EH (cell line): Measurements from ENCODE around the gene EZR.
"Not testable (repeated sequence)": the region's sequence is repeated elsewhere in the genome, so short reads cannot be mapped to it uniquely, and the experiment has no call there.

Experiments
- DNase-seq: peaks from one replicate; pipeline ENCODE4 v3.0.0-alpha.2; 2015; ENCODE audit warnings: low read depth

Gene EZR

GRCh38 chr6:158841358-158841757 lies 22.2 kb upstream of the EZR start:
- DNase-seq = no peak

GRCh38 chr6:158840465-158840864 lies 21.3 kb upstream of the EZR start:
- DNase-seq = no peak

- peak; percentile 45 for DNase-seq
Observed at GRCh38 chr6:158839796-158840195, 20.6 kb upstream of the EZR start.

- not testable (repeated sequence) for DNase-seq
Observed at GRCh38 chr6:158838790-158839189, 19.6 kb upstream of the EZR start.

GRCh38 chr6:158837684-158838625 lies 18.8 kb upstream of the EZR start:
- DNase-seq = peak; percentile 76

- DNase-seq = no peak
Observed at GRCh38 chr6:158836625-158837311, 17.6 kb upstream of the EZR start.

GRCh38 chr6:158835616-158836221 lies 16.6 kb upstream of the EZR start:
- DNase-seq = no peak

GRCh38 chr6:158834675-158835385 lies 15.7 kb upstream of the EZR start:
- DNase-seq = no peak

- not testable (repeated sequence) for DNase-seq
Observed at GRCh38 chr6:158832807-158833206, 13.6 kb upstream of the EZR start.

- DNase-seq = no peak
Observed at GRCh38 chr6:158832026-158832425, 12.9 kb upstream of the EZR start.

- DNase-seq = no peak
Observed at GRCh38 chr6:158831571-158831970, 12.4 kb upstream of the EZR start.

- no peak for DNase-seq
Observed at GRCh38 chr6:158830736-158831135, 11.6 kb upstream of the EZR start.

GRCh38 chr6:158828807-158829206 lies 9.6 kb upstream of the EZR start:
- no peak for DNase-seq

GRCh38 chr6:158826819-158827501 lies 7.8 kb upstream of the EZR start:
- no peak for DNase-seq

GRCh38 chr6:158825951-158826306 lies 6.8 kb upstream of the EZR start:
- peak; percentile 24 for DNase-seq

GRCh38 chr6:158825038-158825950 lies 6.1 kb upstream of the EZR start:
- no peak for DNase-seq

GRCh38 chr6:158823616-158824015 lies 4.4 kb upstream of the EZR start:
- DNase-seq = not testable (repeated sequence)

GRCh38 chr6:158819977-158820622 lies 932 bp upstream of the EZR start:
- peak; percentile 33 for DNase-seq

- DNase-seq = peak; percentile 76
Observed at GRCh38 chr6:158818581-158819212, 471 bp downstream of the EZR start.
